Measurements from ENCODE around the gene FHAD1. TPM values are rescaled to one million over a fixed set of nuclear protein-coding genes. Genes with fewer than 3 reads are reported as not detected.

Gene FHAD1
- polyA plus RNA-seq, 1 of the 3 experiments (the other 2 are of a cell fraction) = 0.48 TPM

DNA sequence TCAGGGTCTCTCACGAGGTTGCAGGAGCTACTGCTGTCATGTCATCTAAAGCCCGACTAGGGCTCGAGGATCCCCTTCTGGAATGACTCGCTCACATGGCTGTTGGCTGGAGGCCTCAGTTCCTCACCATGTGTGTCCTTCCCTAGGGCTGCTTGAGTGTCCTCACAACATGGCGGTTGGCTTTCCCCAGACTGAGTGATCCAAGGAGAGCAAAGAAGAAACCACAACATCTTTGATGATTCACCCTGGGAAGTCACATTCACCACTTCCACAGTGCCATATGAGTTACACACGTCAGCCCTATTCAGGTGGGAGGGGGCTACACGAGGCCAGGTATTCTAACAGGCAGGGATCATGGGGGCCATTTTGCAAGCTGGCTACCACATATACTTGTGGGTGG is 64.9 kb downstream of the FHAD1 start:
- no peaks in the 10 kb centered on the region for H3K36me3 ChIP-seq (replicated peaks in 1 of 2; ENCODE audit: control insufficient read depth in 1 of 2, insufficient read depth in 2 of 2, low read length in 1 of 2)
- WGBS (ENCODE audit: low lambda C conversion rate) = 87% methylated on average over 6 of the region's 7 CpGs
- H4K20me1 ChIP-seq (ENCODE audit: insufficient read depth) = no peaks in the 10 kb centered on the region
- H3K79me2 ChIP-seq (ENCODE audit: insufficient read depth) = no peaks in the 10 kb centered on the region
- no peaks in the 10 kb centered on the region for H3K27me3 ChIP-seq (ENCODE audit: insufficient read depth)
- no peak overlapping the region for H3K4me3 ChIP-seq (ENCODE audit: low read depth in 2 of 2, low read length in 1 of 2)
- H3F3A ChIP-seq (replicated peaks; ENCODE audit: insufficient read depth) = no peaks in the 10 kb centered on the region
- no peak for TF ChIP-seq ELF1 (IDR thresholded peaks at IDR 0.05)
- no peak for TF ChIP-seq MEF2A (IDR thresholded peaks at IDR 0.05; ENCODE audit: borderline replicate concordance, low read depth)
- TF ChIP-seq TAF1 (IDR thresholded peaks at IDR 0.05; ENCODE audit: borderline replicate concordance, low read depth, low read length) = no peak
- no peak for TF ChIP-seq CHD2 (IDR thresholded peaks at IDR 0.05; ENCODE audit: low read length, partially characterized antibody)
- TF ChIP-seq, protein P1, sequence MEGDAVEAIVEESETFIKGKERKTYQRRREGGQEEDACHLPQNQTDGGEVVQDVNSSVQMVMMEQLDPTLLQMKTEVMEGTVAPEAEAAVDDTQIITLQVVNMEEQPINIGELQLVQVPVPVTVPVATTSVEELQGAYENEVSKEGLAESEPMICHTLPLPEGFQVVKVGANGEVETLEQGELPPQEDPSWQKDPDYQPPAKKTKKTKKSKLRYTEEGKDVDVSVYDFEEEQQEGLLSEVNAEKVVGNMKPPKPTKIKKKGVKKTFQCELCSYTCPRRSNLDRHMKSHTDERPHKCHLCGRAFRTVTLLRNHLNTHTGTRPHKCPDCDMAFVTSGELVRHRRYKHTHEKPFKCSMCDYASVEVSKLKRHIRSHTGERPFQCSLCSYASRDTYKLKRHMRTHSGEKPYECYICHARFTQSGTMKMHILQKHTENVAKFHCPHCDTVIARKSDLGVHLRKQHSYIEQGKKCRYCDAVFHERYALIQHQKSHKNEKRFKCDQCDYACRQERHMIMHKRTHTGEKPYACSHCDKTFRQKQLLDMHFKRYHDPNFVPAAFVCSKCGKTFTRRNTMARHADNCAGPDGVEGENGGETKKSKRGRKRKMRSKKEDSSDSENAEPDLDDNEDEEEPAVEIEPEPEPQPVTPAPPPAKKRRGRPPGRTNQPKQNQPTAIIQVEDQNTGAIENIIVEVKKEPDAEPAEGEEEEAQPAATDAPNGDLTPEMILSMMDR (IDR thresholded peaks at IDR 0.05) = no peak
- TF ChIP-seq FOXJ3 (CRISPR knock-in tag; IDR thresholded peaks at IDR 0.05) = no peak
- no peak for TF ChIP-seq POLR2AphosphoS5 (IDR thresholded peaks at IDR 0.05; ENCODE audit: low read depth, low read length)
- TF ChIP-seq RXRA (IDR thresholded peaks at IDR 0.05; ENCODE audit: borderline replicate concordance, low read depth) = no peak
- TF ChIP-seq, protein P2, sequence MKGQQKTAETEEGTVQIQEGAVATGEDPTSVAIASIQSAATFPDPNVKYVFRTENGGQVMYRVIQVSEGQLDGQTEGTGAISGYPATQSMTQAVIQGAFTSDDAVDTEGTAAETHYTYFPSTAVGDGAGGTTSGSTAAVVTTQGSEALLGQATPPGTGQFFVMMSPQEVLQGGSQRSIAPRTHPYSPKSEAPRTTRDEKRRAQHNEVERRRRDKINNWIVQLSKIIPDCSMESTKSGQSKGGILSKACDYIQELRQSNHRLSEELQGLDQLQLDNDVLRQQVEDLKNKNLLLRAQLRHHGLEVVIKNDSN (IDR thresholded peaks at IDR 0.05; ENCODE audit: borderline replicate concordance, low read depth) = no peak
- no peak for TF ChIP-seq SIN3A (IDR thresholded peaks at IDR 0.05; ENCODE audit: borderline replicate concordance, low read depth, low read length)
- no peak for TF ChIP-seq JUND (IDR thresholded peaks at IDR 0.05)
- no peak overlapping the region for H3K4me2 ChIP-seq
- no peaks in the 10 kb centered on the region for H3K9me3 ChIP-seq
- H3K27ac ChIP-seq (ENCODE audit: low read depth in 2 of 2, low read length in 1 of 2) = no peak overlapping the region
- no peak overlapping the region for H2AFZ ChIP-seq (ENCODE audit: low read depth)
- CTCF ChIA-PET = interaction anchor here (3.4 to 4.2 kb wide), 2 partner anchors 12 to 120 kb away, joined by 15 to 21 read pairs; no protein-coding TSS in a partner anchor
- no peak for DNase-seq
- H3K4me1 ChIP-seq (ENCODE audit: control insufficient read depth in 1 of 2, insufficient read depth in 2 of 2, low read depth in 1 of 2, low read length in 1 of 2) = no peaks in the 10 kb centered on the region
- H3K9me2 ChIP-seq = no peaks in the 10 kb centered on the region
- H3K9ac ChIP-seq = no peak overlapping the region
- POLR2A ChIA-PET = no interaction called here

DNA sequence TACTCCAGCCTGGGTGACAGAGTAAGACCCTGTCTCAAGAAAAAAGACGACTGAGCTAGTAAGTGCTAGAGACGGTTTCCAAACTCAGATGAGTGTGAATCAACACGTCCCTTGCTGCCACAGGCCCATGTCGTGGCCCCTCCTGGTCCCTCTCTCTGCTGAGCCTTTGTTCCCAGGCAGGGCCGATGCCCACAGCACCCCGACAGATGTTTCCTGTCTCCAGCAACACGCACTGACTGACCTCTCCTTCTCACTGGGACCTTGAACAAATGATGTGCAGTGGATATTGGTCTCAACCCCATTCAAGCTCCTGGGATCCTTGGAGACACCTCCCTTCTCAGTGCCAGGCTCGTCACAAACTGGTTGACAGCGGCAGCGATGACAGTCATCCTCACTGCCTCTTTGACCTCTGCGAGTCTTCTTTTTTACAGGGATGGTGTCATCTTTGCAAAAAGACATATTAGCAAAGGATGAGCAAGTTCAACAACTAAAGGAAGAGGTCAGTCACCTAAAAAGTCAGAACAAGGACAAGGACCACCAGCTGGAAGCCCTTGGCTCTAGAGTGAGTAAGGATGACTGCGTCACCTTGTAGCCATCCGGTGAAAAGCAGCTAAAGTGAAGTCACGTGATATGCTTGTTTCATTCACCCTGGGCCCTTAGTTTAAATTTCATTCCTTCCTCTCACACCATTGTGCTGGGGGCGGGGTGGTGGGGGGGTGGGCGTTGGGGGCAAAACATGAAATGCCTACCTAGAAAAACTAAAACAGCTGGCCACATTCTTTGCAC is 65.8 kb downstream of the FHAD1 start:
- Histone ChIP-seq H3K36me3 (replicated peaks in 1 of 2; ENCODE audit: control insufficient read depth in 1 of 2, insufficient read depth in 2 of 2, low read length in 1 of 2) (no peaks in the 10 kb centered on the region), H2AFZ (ENCODE audit: low read depth) (no peak overlapping the region), H4K20me1 (ENCODE audit: insufficient read depth) (no peaks in the 10 kb centered on the region), H3K27me3 (ENCODE audit: insufficient read depth) (no peaks in the 10 kb centered on the region), H3K4me3 (ENCODE audit: low read depth in 2 of 2, low read length in 1 of 2) (no peak overlapping the region), H3K4me1 (ENCODE audit: control insufficient read depth in 1 of 2, insufficient read depth in 2 of 2, low read depth in 1 of 2, low read length in 1 of 2) (no peaks in the 10 kb centered on the region), H3K9ac (no peak overlapping the region), H3K4me2 (no peak overlapping the region), H3K27ac (ENCODE audit: low read depth in 2 of 2, low read length in 1 of 2) (no peak overlapping the region), H3K9me2 (no peaks in the 10 kb centered on the region), H3K9me3 (no peaks in the 10 kb centered on the region), H3F3A (replicated peaks; ENCODE audit: insufficient read depth) (no peaks in the 10 kb centered on the region), H3K79me2 (ENCODE audit: insufficient read depth) (no peaks in the 10 kb centered on the region)
- ChIA-PET CTCF (interaction anchor here (1.0 to 4.2 kb wide), 6 partner anchors 8 to 184 kb away, joined by 3 to 21 read pairs (median 4); no protein-coding TSS in a partner anchor), POLR2A (no interaction called here)
- DNase-seq = no peak
- WGBS (ENCODE audit: low lambda C conversion rate) = 78% methylated on average over 10 of the region's 16 CpGs
- TF ChIP-seq, protein P3, sequence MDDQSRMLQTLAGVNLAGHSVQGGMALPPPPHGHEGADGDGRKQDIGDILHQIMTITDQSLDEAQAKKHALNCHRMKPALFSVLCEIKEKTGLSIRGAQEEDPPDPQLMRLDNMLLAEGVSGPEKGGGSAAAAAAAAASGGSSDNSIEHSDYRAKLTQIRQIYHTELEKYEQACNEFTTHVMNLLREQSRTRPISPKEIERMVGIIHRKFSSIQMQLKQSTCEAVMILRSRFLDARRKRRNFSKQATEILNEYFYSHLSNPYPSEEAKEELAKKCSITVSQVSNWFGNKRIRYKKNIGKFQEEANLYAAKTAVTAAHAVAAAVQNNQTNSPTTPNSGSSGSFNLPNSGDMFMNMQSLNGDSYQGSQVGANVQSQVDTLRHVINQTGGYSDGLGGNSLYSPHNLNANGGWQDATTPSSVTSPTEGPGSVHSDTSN (IDR thresholded peaks at IDR 0.05) = no peak
- TF ChIP-seq SIN3A (IDR thresholded peaks at IDR 0.05; ENCODE audit: borderline replicate concordance, low read depth, low read length) (no peak), NRF1 (IDR thresholded peaks at IDR 0.05; ENCODE audit: low read depth, low read length) (no peak), TAF1 (IDR thresholded peaks at IDR 0.05; ENCODE audit: borderline replicate concordance, low read depth, low read length) (no peak), GABPA (IDR thresholded peaks at IDR 0.05; ENCODE audit: low read depth) (no peak), SMC3 (IDR thresholded peaks at IDR 0.05; ENCODE audit: low read depth, low read length) (no peak), YY1 (IDR thresholded peaks at IDR 0.05; ENCODE audit: low read depth) (no peak), ELF1 (IDR thresholded peaks at IDR 0.05) (no peak)
- TF ChIP-seq, protein P2 (IDR thresholded peaks at IDR 0.05; ENCODE audit: borderline replicate concordance, low read depth) = no peak
- TF ChIP-seq, protein P4, sequence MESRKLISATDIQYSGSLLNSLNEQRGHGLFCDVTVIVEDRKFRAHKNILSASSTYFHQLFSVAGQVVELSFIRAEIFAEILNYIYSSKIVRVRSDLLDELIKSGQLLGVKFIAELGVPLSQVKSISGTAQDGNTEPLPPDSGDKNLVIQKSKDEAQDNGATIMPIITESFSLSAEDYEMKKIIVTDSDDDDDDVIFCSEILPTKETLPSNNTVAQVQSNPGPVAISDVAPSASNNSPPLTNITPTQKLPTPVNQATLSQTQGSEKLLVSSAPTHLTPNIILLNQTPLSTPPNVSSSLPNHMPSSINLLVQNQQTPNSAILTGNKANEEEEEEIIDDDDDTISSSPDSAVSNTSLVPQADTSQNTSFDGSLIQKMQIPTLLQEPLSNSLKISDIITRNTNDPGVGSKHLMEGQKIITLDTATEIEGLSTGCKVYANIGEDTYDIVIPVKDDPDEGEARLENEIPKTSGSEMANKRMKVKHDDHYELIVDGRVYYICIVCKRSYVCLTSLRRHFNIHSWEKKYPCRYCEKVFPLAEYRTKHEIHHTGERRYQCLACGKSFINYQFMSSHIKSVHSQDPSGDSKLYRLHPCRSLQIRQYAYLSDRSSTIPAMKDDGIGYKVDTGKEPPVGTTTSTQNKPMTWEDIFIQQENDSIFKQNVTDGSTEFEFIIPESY (IDR thresholded peaks at IDR 0.05; ENCODE audit: borderline replicate concordance, low read depth) = no peak
- TF ChIP-seq, protein P5, sequence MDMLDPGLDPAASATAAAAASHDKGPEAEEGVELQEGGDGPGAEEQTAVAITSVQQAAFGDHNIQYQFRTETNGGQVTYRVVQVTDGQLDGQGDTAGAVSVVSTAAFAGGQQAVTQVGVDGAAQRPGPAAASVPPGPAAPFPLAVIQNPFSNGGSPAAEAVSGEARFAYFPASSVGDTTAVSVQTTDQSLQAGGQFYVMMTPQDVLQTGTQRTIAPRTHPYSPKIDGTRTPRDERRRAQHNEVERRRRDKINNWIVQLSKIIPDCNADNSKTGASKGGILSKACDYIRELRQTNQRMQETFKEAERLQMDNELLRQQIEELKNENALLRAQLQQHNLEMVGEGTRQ (IDR thresholded peaks at IDR 0.05; ENCODE audit: borderline replicate concordance, low read depth, low read length) = no peak
- TF ChIP-seq, protein P6, sequence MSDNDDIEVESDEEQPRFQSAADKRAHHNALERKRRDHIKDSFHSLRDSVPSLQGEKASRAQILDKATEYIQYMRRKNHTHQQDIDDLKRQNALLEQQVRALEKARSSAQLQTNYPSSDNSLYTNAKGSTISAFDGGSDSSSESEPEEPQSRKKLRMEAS (IDR thresholded peaks at IDR 0.05; ENCODE audit: low read depth) = no peak

Data from SK-N-SH (cell line).